DOHH2 (cell line): ENCODE data around the gene CH25H.

Source experiments
- CTCF ChIP-seq: fragments of 200-600 bp; sonication (generic); IDR thresholded peaks from one replicate; pipeline ENCODE4 v1.5.1; 2014; ENCODE audit warnings: antibody characterized with exemption, mild to moderate bottlenecking, low read depth, low read length; ENCODE audit not compliant: poor library complexity, severe bottlenecking
- EZH2phosphoT487 ChIP-seq: fragments of 200-600 bp; sonication (generic); IDR thresholded peaks from 2 replicates; pipeline ENCODE4 v1.6.1; 2017; ENCODE audit warnings: borderline replicate concordance, mild to moderate bottlenecking, antibody characterized with exemption, low read length, moderate library complexity, mixed read lengths

DNA sequence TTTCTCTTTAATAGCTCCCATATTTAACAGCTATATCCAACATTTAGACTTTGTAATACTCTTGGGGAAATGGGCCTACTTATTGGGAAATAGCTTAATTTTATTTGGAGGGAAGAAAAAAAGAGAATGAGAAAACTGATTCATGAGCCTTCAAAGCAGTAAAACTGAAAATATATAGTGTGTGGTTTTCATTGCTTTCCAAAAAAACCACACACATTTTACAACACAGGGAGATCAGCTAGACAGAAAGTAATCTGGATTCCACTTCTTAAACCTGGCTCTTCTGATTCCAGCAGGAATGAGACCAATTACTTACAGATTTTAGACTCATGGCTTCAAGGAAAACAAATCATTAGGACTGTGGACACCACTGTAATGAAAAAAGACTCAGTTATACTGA, 48.7 kb downstream of the CH25H start:
- no peak for TF ChIP-seq CTCF
- TF ChIP-seq EZH2phosphoT487 = no peak
